WERI-Rb-1 (cell line): ENCODE measurements around the gene ANO1.
A peak's percentile ranks its signal among the peaks of the same experiment; 100 is the strongest.

Source experiments
- DNase-seq: peaks from one replicate; pipeline ENCODE4 v3.0.0-alpha.2; 2020
- H3K27ac ChIP-seq: fragments of 250-450 bp; sonication (Bioruptor Pico); 2 replicates; pipeline ENCODE4 v1.5.1; 2020; ENCODE audit warnings: mild to moderate bottlenecking, moderate library complexity
- H3K27me3 ChIP-seq: fragments of 250-450 bp; sonication (Bioruptor Pico); 2 replicates; pipeline ENCODE4 v1.5.1; 2021; ENCODE audit warnings: mild to moderate bottlenecking, low read depth, moderate library complexity; ENCODE audit not compliant: insufficient read depth, severe bottlenecking
- H3K36me3 ChIP-seq: fragments of 250-450 bp; sonication (Bioruptor Pico); 2 replicates; pipeline ENCODE4 v1.5.1; 2020; ENCODE audit warnings: mild to moderate bottlenecking, moderate library complexity
- H3K4me3 ChIP-seq: 2 replicates; pipeline ENCODE4 v1.5.1; 2011; ENCODE audit warnings: low read depth, mild to moderate bottlenecking, control low read depth, low read length
- H3K9me3 ChIP-seq: fragments of 250-450 bp; sonication (Bioruptor Pico); 2 replicates; pipeline ENCODE4 v1.5.1; 2021; ENCODE audit warnings: mild to moderate bottlenecking, moderate library complexity; ENCODE audit not compliant: severe bottlenecking
- TF ChIP-seq, protein P1 (sequence below): IDR thresholded peaks from 2 replicates; pipeline ENCODE4 v1.5.1; 2011; ENCODE audit warnings: low read depth, mild to moderate bottlenecking, control low read depth, inconsistent platforms, low read length

ANO1 gene

DNA sequence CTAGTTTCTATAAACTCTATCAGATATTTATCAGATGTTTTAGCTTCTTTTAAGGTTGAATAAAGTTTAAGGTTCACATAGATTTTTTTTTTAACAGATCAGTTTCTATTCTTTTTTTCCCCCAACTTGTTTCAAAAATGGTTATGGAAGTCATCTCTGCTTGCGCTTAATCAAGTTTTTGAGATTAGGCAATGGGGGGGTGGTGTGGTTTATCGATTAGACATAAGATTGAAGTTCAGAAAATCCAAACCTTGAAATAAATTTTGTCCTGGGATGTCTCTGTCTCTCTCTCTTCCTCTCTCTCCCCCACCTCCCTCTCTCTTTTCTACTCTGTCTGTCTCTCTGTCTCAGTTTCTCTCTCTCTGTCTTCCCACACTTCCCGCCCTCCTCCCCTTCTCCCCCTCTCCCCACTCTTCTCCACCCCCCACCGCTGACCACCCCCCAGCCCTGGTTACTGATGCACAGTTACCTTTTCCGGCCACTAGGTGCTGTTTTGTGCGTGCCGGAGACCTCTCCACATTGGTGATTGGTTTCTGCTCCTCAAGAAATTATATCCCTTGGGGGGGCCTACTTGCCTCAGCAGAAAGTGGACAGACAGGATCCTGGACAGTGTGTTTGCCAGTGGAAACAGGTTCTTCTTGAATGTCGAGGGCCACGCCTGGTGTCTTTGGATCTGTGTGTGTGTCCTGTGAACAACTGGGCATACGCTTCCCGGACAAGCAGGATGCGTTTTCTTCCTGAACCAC lies 29.7 kb upstream of the ANO1 start:
- Histone ChIP-seq H3K36me3 (no peaks in the 10 kb centered on the region), H3K4me3 (no peak overlapping the region), H3K9me3 (peaks cover 6% of the 10 kb centered on the region), H3K27me3 (no peaks in the 10 kb centered on the region), H3K27ac (no peak overlapping the region)
- TF ChIP-seq, protein P1, sequence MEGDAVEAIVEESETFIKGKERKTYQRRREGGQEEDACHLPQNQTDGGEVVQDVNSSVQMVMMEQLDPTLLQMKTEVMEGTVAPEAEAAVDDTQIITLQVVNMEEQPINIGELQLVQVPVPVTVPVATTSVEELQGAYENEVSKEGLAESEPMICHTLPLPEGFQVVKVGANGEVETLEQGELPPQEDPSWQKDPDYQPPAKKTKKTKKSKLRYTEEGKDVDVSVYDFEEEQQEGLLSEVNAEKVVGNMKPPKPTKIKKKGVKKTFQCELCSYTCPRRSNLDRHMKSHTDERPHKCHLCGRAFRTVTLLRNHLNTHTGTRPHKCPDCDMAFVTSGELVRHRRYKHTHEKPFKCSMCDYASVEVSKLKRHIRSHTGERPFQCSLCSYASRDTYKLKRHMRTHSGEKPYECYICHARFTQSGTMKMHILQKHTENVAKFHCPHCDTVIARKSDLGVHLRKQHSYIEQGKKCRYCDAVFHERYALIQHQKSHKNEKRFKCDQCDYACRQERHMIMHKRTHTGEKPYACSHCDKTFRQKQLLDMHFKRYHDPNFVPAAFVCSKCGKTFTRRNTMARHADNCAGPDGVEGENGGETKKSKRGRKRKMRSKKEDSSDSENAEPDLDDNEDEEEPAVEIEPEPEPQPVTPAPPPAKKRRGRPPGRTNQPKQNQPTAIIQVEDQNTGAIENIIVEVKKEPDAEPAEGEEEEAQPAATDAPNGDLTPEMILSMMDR, result peak; percentile 68
- peak; percentile 65 for DNase-seq

DNA sequence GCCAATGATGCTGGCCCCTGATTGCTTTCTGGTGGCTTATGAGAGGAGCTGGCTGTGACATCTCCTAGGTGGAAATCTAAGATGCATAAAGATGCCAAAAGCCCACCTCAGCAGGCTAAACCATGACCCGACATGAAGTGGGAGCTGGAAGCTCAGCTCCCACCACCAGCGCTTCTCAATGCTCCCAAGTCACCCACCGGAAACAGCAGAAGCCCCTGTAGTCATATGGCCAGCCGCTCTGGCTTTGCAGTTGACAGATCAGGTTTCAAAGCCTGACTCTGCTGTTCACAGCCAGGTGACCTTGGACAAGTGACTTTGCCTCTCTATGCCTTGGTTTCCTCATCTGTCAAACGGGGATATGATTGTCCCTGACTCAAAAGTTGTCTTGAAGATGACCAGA lies 29.1 kb upstream of the ANO1 start:
- no peaks in the 10 kb centered on the region for H3K27me3 ChIP-seq
- no peaks in the 10 kb centered on the region for H3K36me3 ChIP-seq
- peaks cover 3% of the 10 kb centered on the region for H3K9me3 ChIP-seq
- H3K4me3 ChIP-seq, result no peak overlapping the region
- TF ChIP-seq, protein P1, result no peak
- DNase-seq, result no peak
- H3K27ac ChIP-seq, result no peak overlapping the region

DNA sequence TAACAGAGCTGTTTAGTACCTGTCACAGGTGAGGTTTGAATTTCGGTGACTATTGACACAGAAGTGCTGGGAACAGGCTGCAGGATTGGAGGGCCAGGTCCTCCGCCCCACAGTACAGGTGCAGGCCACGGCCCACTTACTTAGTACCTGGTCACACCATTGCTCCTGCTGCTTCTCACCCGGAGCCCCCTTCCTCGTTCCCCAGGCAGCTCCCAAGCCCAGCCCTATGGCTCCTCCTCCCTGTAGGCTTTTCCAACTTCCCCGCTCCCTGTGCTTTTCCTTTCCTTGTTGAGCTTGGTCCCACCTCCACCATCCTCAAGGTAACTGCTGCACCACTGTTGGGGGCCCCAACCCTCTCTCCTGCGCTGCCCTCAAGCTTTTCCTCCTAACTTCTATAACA lies 27.9 kb upstream of the ANO1 start:
- no peaks in the 10 kb centered on the region for H3K27me3 ChIP-seq
- no peaks in the 10 kb centered on the region for H3K9me3 ChIP-seq
- DNase-seq, result no peak
- no peaks in the 10 kb centered on the region for H3K36me3 ChIP-seq
- H3K27ac ChIP-seq, result no peak overlapping the region
- H3K4me3 ChIP-seq, result no peak overlapping the region
- TF ChIP-seq, protein P1, result no peak

DNA sequence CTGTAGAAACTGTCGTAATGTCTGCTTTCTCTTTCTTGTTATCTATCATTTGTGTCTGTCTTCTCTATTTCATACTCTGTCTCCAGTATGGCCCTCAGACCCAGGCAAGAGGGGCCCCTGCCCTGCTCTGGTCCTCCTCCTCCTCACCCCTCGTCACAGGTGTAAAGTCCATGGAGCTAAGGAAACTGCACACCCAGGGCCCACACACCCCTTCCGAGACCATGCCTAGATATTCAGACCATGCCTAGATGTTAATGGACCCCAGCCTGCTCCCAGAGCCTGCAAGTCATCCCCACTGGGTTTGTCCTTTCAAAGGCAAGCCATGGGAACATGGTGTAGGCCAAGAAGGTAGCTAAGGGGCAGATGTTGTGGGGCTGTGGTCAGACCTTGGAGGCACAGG lies 24.1 kb upstream of the ANO1 start:
- TF ChIP-seq, protein P1, result no peak
- no peak overlapping the region for H3K27ac ChIP-seq
- no peak for DNase-seq
- no peaks in the 10 kb centered on the region for H3K27me3 ChIP-seq
- no peaks in the 10 kb centered on the region for H3K9me3 ChIP-seq
- H3K36me3 ChIP-seq, result no peaks in the 10 kb centered on the region
- no peak overlapping the region for H3K4me3 ChIP-seq

DNA sequence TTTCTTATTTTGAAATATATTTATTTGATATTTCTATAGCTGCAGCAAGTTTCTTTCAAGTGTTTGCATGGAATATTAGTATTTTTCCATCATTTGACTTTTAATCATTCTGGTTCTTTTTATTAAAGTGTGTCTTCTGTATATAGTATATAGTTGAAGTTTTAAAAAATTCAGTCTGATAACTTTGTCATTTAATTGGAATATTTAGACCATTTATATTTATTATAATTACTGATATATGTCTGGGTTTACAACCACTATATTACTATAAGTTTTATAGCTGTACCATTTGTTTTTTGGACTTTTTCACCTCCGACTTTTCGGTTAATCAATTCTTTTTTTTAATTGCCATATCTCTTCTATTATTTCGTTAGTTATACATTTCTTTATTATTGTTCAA lies 22.7 kb upstream of the ANO1 start:
- H3K27ac ChIP-seq, result no peak overlapping the region
- no peaks in the 10 kb centered on the region for H3K36me3 ChIP-seq
- H3K9me3 ChIP-seq, result no peaks in the 10 kb centered on the region
- TF ChIP-seq, protein P1, result no peak
- no peak for DNase-seq
- no peaks in the 10 kb centered on the region for H3K27me3 ChIP-seq
- H3K4me3 ChIP-seq, result no peak overlapping the region

DNA sequence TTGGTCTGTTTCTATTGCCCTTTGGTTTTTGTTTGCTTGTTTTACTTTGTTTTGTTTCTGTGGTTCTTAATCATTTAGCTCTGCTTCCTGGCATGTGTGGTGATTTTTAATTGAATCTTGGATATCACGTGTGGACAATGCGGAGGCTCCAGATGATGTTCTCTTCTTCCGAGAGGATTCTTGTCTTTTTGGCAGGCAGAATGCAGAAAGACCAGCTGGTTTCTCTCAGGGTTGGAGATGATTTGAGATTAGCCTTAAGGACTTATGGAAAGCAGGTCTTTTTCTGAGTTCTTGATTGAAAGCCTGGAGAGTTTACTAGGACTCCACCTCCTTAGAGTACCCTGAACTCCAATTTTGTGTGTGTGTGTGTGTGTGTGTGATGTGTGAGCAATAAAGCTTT lies 21.0 kb upstream of the ANO1 start:
- Histone ChIP-seq H3K9me3 (no peaks in the 10 kb centered on the region), H3K36me3 (no peaks in the 10 kb centered on the region), H3K27me3 (no peaks in the 10 kb centered on the region), H3K27ac (no peak overlapping the region), H3K4me3 (no peak overlapping the region)
- no peak for DNase-seq
- TF ChIP-seq, protein P1, result no peak
